ENCODE results near the gene PRAMEF20.

The PRAMEF20 gene

GRCh38 chr1:13450204-13450603, 40.0 kb downstream of the PRAMEF20 start:
- no peaks in the 10 kb centered on the region for H3K27me3 ChIP-seq (ENCODE audit: insufficient read depth, insufficient read length)
- DNase-seq (ENCODE audit: low read depth, low spot score), result no peak
- no peaks in the 10 kb centered on the region for H3K4me1 ChIP-seq (ENCODE audit: insufficient read depth, insufficient read length)
- H3K4me3 ChIP-seq (ENCODE audit: insufficient read length, low read depth), result no peak overlapping the region
- TF ChIP-seq SUZ12 (IDR thresholded peaks at IDR 0.05; ENCODE audit: extremely low read depth, insufficient read depth, insufficient read length) (no peak), ZNF274 (IDR thresholded peaks at IDR 0.05; ENCODE audit: low read depth, low read length) (no peak)
- no peaks in the 10 kb centered on the region for H3K9me3 ChIP-seq (ENCODE audit: insufficient read depth, low read length)
- no peaks in the 10 kb centered on the region for H3K36me3 ChIP-seq (ENCODE audit: insufficient read depth, insufficient read length, low read length)
- no peak overlapping the region for H3K9ac ChIP-seq (ENCODE audit: insufficient read length, low read depth)

GRCh38 chr1:13451399-13451965, 41.2 kb downstream of the PRAMEF20 start:
- no peaks in the 10 kb centered on the region for H3K9me3 ChIP-seq (ENCODE audit: insufficient read depth, low read length)
- no peaks in the 10 kb centered on the region for H3K36me3 ChIP-seq (ENCODE audit: insufficient read depth, insufficient read length, low read length)
- H3K4me3 ChIP-seq (ENCODE audit: insufficient read length, low read depth), result no peak overlapping the region
- H3K4me1 ChIP-seq (ENCODE audit: insufficient read depth, insufficient read length), result no peaks in the 10 kb centered on the region
- no peaks in the 10 kb centered on the region for H3K27me3 ChIP-seq (ENCODE audit: insufficient read depth, insufficient read length)
- DNase-seq (ENCODE audit: low read depth, low spot score), result no peak
- no peak for TF ChIP-seq SUZ12 (IDR thresholded peaks at IDR 0.05; ENCODE audit: extremely low read depth, insufficient read depth, insufficient read length)
- TF ChIP-seq YY1 (IDR thresholded peaks at IDR 0.05; ENCODE audit: insufficient read depth, insufficient read length), result no peak
- no peak for TF ChIP-seq ZNF274 (IDR thresholded peaks at IDR 0.05; ENCODE audit: low read depth, low read length)
- no peak overlapping the region for H3K9ac ChIP-seq (ENCODE audit: insufficient read length, low read depth)

- TF ChIP-seq ZNF274 (IDR thresholded peaks at IDR 0.05; ENCODE audit: low read depth, low read length) (no peak), SUZ12 (IDR thresholded peaks at IDR 0.05; ENCODE audit: extremely low read depth, insufficient read depth, insufficient read length) (no peak), YY1 (IDR thresholded peaks at IDR 0.05; ENCODE audit: insufficient read depth, insufficient read length) (no peak)
- H3K9me3 ChIP-seq (ENCODE audit: insufficient read depth, low read length), result no peaks in the 10 kb centered on the region
- H3K27me3 ChIP-seq (ENCODE audit: insufficient read depth, insufficient read length), result peaks cover 2% of the 10 kb centered on the region
- H3K9ac ChIP-seq (ENCODE audit: insufficient read length, low read depth), result no peak overlapping the region
- H3K4me3 ChIP-seq (ENCODE audit: insufficient read length, low read depth), result no peak overlapping the region
- H3K4me1 ChIP-seq (ENCODE audit: insufficient read depth, insufficient read length), result peaks cover 2% of the 10 kb centered on the region
- no peaks in the 10 kb centered on the region for H3K36me3 ChIP-seq (ENCODE audit: insufficient read depth, insufficient read length, low read length)
- no peak for DNase-seq (ENCODE audit: low read depth, low spot score)
Observed at GRCh38 chr1:13456904-13457532, 46.8 kb downstream of the PRAMEF20 start.

GRCh38 chr1:13461977-13462376, 51.7 kb downstream of the PRAMEF20 start:
- no peaks in the 10 kb centered on the region for H3K9me3 ChIP-seq (ENCODE audit: insufficient read depth, low read length)
- DNase-seq (ENCODE audit: low read depth, low spot score), result no peak

GRCh38 chr1:13462682-13463081, 52.4 kb downstream of the PRAMEF20 start:
- peaks cover 2% of the 10 kb centered on the region for H3K27me3 ChIP-seq (ENCODE audit: insufficient read depth, insufficient read length)
- H3K4me1 ChIP-seq (ENCODE audit: insufficient read depth, insufficient read length), result no peaks in the 10 kb centered on the region
- no peak overlapping the region for H3K9ac ChIP-seq (ENCODE audit: insufficient read length, low read depth)
- H3K36me3 ChIP-seq (ENCODE audit: insufficient read depth, insufficient read length, low read length), result no peaks in the 10 kb centered on the region
- no peak for DNase-seq (ENCODE audit: low read depth, low spot score)
- no peaks in the 10 kb centered on the region for H3K9me3 ChIP-seq (ENCODE audit: insufficient read depth, low read length)
- no peak overlapping the region for H3K4me3 ChIP-seq (ENCODE audit: insufficient read length, low read depth)
- no peak for TF ChIP-seq ZNF274 (IDR thresholded peaks at IDR 0.05; ENCODE audit: low read depth, low read length)
- no peak for TF ChIP-seq YY1 (IDR thresholded peaks at IDR 0.05; ENCODE audit: insufficient read depth, insufficient read length)
- no peak for TF ChIP-seq SUZ12 (IDR thresholded peaks at IDR 0.05; ENCODE audit: extremely low read depth, insufficient read depth, insufficient read length)

More at GRCh38 chr1:13461977-13462376, 51.7 kb downstream of the PRAMEF20 start:
- Histone ChIP-seq H3K4me3 (ENCODE audit: insufficient read length, low read depth) (no peak overlapping the region), H3K36me3 (ENCODE audit: insufficient read depth, insufficient read length, low read length) (no peaks in the 10 kb centered on the region), H3K27me3 (ENCODE audit: insufficient read depth, insufficient read length) (peaks cover 2% of the 10 kb centered on the region), H3K4me1 (ENCODE audit: insufficient read depth, insufficient read length) (peaks cover under 1% of the 10 kb centered on the region), H3K9ac (ENCODE audit: insufficient read length, low read depth) (no peak overlapping the region)
- TF ChIP-seq ZNF274 (IDR thresholded peaks at IDR 0.05; ENCODE audit: low read depth, low read length) (no peak), YY1 (IDR thresholded peaks at IDR 0.05; ENCODE audit: insufficient read depth, insufficient read length) (no peak), SUZ12 (IDR thresholded peaks at IDR 0.05; ENCODE audit: extremely low read depth, insufficient read depth, insufficient read length) (no peak)

GRCh38 chr1:13465515-13465914, 55.3 kb downstream of the PRAMEF20 start:
- Histone ChIP-seq H3K27me3 (ENCODE audit: insufficient read depth, insufficient read length) (no peaks in the 10 kb centered on the region), H3K4me3 (ENCODE audit: insufficient read length, low read depth) (no peak overlapping the region), H3K9ac (ENCODE audit: insufficient read length, low read depth) (no peak overlapping the region), H3K36me3 (ENCODE audit: insufficient read depth, insufficient read length, low read length) (no peaks in the 10 kb centered on the region), H3K9me3 (ENCODE audit: insufficient read depth, low read length) (no peaks in the 10 kb centered on the region), H3K4me1 (ENCODE audit: insufficient read depth, insufficient read length) (peaks cover 2% of the 10 kb centered on the region)
- no peak for TF ChIP-seq ZNF274 (IDR thresholded peaks at IDR 0.05; ENCODE audit: low read depth, low read length)
- no peak for TF ChIP-seq SUZ12 (IDR thresholded peaks at IDR 0.05; ENCODE audit: extremely low read depth, insufficient read depth, insufficient read length)
- no peak for TF ChIP-seq YY1 (IDR thresholded peaks at IDR 0.05; ENCODE audit: insufficient read depth, insufficient read length)
- DNase-seq (ENCODE audit: low read depth, low spot score), result no peak

- no peaks in the 10 kb centered on the region for H3K27me3 ChIP-seq (ENCODE audit: insufficient read depth, insufficient read length)
- TF ChIP-seq ZNF274 (IDR thresholded peaks at IDR 0.05; ENCODE audit: low read depth, low read length), result no peak
- no peak for TF ChIP-seq SUZ12 (IDR thresholded peaks at IDR 0.05; ENCODE audit: extremely low read depth, insufficient read depth, insufficient read length)
- no peak for TF ChIP-seq YY1 (IDR thresholded peaks at IDR 0.05; ENCODE audit: insufficient read depth, insufficient read length)
- H3K4me1 ChIP-seq (ENCODE audit: insufficient read depth, insufficient read length), result peaks cover 2% of the 10 kb centered on the region
- no peaks in the 10 kb centered on the region for H3K36me3 ChIP-seq (ENCODE audit: insufficient read depth, insufficient read length, low read length)
- H3K4me3 ChIP-seq (ENCODE audit: insufficient read length, low read depth), result no peak overlapping the region
- no peak overlapping the region for H3K9ac ChIP-seq (ENCODE audit: insufficient read length, low read depth)
- no peaks in the 10 kb centered on the region for H3K9me3 ChIP-seq (ENCODE audit: insufficient read depth, low read length)
- no peak for DNase-seq (ENCODE audit: low read depth, low spot score)
Observed at GRCh38 chr1:13469343-13469742, 59.1 kb downstream of the PRAMEF20 start.

Measured in NT2/D1 (cell line).